GM18499 (cell line): ENCODE measurements around the gene KANK2.
"Not testable (repeated sequence)": the region's sequence is repeated elsewhere in the genome, so short reads cannot be mapped to it uniquely, and the experiment has no call there.

Experiments
- ATAC-seq: cut with Tn5 transposase; IDR thresholded peaks from one replicate; pipeline ENCODE4 v1.9.1; 2021; ENCODE audit warnings: moderate number of reproducible peaks; ENCODE audit not compliant: insufficient read depth, unreplicated experiment

Gene KANK2

GRCh38 chr19:11175920-11176319, 21.4 kb downstream of the KANK2 start:
- ATAC-seq: no peak

- no peak for ATAC-seq
These were observed 23.0 kb downstream of the KANK2 start for GRCh38 chr19:11174336-11174735.

- no peak for ATAC-seq
These were observed 23.7 kb downstream of the KANK2 start for GRCh38 chr19:11173516-11174155.

GRCh38 chr19:11172576-11172975, 24.8 kb downstream of the KANK2 start:
- ATAC-seq: no peak

- ATAC-seq: no peak
These were observed 26.2 kb downstream of the KANK2 start for GRCh38 chr19:11171144-11171543.

GRCh38 chr19:11169896-11170678, 27.3 kb downstream of the KANK2 start:
- ATAC-seq: no peak

GRCh38 chr19:11168568-11168967, 28.8 kb downstream of the KANK2 start:
- no peak for ATAC-seq

- no peak for ATAC-seq
These were observed 30.8 kb downstream of the KANK2 start for GRCh38 chr19:11166281-11167142.

GRCh38 chr19:11165486-11166030, 31.8 kb downstream of the KANK2 start:
- ATAC-seq: no peak

GRCh38 chr19:11164879-11165406, 32.4 kb downstream of the KANK2 start:
- ATAC-seq: no peak

GRCh38 chr19:11164296-11164695, 33.0 kb downstream of the KANK2 start:
- no peak for ATAC-seq

- ATAC-seq: not testable (repeated sequence)
These were observed 36.9 kb downstream of the KANK2 start for GRCh38 chr19:11160440-11160768.

GRCh38 chr19:11159598-11160439, 37.5 kb downstream of the KANK2 start:
- ATAC-seq: no peak

- ATAC-seq: peak; percentile 89
These were observed 41.8 kb downstream of the KANK2 start, which contains the start of gene SPC24 for GRCh38 chr19:11155373-11156120. SPC24 (minus strand) TSS chr19:11155782; CDS start chr19:11155776, 6 bp downstream.

GRCh38 chr19:11154683-11155047, 42.7 kb downstream of the KANK2 start:
- ATAC-seq: no peak

GRCh38 chr19:11152318-11153062, 44.9 kb downstream of the KANK2 start:
- ATAC-seq: no peak

- no peak for ATAC-seq
These were observed 46.2 kb downstream of the KANK2 start for GRCh38 chr19:11151181-11151580.

- ATAC-seq: no peak
These were observed 49.3 kb downstream of the KANK2 start for GRCh38 chr19:11148001-11148400.
